SW 1271 (cell line): ENCODE data around the gene GNRHR.
"Not testable (repeated sequence)": the region's sequence is repeated elsewhere in the genome, so short reads cannot be mapped to it uniquely, and the experiment has no call there.

ENCODE experiments used
- DNase-seq, 2 experiments: peaks; one replicate each; lab custom pipeline; 2025; lab: John Stamatoyannopoulos, UW

GNRHR gene

GRCh38 chr4:67727124-67727850 is 26.9 kb downstream of the GNRHR start:
- no peak for DNase-seq

GRCh38 chr4:67725981-67726380 is 28.2 kb downstream of the GNRHR start:
- DNase-seq = no peak

GRCh38 chr4:67725132-67725531 is 29.1 kb downstream of the GNRHR start:
- DNase-seq = no peak

- DNase-seq = no peak
Observed at GRCh38 chr4:67723949-67724348, 30.2 kb downstream of the GNRHR start.

DNA sequence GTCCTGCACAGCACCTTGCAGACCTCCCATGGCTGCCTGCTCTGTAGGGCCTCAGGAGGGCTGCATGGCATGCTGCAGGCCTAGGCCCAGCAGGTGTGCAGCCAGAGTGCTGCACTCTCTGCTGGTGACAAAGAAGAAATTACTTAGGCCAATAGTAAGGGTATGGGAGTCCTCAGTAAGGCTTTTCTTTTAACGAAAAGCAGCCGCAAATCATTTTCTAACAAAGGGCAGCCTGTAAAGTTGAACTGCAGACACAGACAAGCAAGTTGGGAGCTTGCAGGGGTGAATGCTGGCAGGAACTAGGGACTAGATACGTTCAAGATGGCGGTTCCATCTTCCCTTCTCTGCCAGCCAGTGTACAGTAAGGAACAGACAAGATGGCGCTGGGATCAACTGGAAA is 30.8 kb downstream of the GNRHR start:
- DNase-seq = no peak

DNA sequence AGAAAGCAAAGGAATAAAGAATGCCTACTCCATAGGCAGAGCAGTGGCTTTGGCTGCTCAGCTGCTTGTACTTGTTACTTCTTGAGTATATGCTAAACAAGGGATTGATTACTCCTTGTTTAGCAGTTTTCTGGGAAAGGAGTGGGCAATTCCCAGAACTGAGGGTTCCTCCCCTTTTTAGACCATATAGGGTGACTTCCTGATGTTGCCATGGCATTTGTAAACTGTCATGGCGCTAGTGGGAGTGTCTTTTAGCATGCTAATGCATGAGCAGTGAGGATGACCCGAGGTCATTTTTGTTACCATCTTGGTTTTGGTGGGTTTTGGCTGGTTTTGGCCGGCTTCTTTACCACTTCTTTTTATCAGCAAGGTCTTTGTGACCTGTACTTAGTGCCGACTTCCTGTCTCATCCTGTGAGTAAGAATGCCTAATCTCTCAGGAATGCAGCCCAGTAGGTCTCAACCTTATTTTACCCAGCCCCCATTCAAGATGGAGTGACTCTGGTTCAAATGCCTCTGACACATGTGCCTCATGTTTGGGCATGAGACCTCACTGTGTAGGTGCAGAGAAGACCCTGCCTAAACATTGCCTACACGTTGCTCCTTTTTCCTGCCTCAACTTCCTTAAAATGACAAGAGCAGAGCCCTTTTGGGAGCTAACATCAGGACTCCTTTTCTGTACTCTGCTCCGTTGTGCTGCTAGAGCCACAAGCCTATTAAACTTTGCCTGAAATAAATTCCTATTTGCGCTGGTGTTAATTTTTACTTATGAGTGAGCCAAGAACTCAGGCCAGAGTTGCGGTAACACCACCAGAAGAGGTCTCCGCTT is 32.2 kb downstream of the GNRHR start:
- peak; percentile 40 to 44 for DNase-seq

- no peak for DNase-seq
Observed at GRCh38 chr4:67721315-67721769, 32.8 kb downstream of the GNRHR start.

GRCh38 chr4:67719953-67720617 is 34.1 kb downstream of the GNRHR start:
- DNase-seq = no peak

- no peak for DNase-seq
Observed at GRCh38 chr4:67718848-67719247, 35.3 kb downstream of the GNRHR start.

DNA sequence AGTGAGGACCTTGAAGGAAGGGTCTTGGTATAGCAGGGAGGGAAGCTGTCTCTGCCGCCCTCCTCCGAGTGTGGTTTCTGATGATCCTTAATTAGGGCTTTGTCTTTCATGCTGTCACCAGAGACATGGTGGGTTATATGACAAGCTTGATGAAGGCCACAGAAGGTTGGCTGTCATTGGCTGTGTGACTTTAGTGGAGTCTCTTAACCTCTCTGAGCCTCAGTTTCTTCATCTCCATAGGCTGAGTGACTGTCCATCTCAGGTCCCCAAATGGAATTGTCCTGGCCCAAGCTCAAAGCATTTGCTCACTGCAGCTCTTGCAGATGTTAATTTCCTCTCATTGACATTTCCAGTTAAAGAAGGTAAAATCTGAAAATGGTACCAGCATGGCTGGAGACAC is 36.6 kb downstream of the GNRHR start:
- DNase-seq = no peak

GRCh38 chr4:67714955-67715354 is 39.2 kb downstream of the GNRHR start:
- no peak for DNase-seq

DNA sequence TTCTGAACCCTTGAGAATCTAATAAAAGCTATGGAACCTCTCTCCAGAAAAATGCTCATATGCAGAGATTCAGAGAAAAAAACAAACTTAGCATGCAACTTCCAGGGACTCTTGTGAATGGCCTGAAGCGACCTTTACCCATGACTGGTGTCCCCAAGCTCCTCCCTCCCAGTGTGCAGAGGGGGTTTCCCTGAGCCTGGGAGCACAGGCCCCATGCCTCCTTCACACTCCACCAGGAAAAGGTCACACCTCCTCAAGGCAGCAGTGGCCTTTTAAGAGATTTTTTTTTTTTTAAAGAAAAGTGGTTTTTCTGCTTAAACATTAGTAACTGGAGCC is 40.0 kb downstream of the GNRHR start:
- DNase-seq = no peak

DNA sequence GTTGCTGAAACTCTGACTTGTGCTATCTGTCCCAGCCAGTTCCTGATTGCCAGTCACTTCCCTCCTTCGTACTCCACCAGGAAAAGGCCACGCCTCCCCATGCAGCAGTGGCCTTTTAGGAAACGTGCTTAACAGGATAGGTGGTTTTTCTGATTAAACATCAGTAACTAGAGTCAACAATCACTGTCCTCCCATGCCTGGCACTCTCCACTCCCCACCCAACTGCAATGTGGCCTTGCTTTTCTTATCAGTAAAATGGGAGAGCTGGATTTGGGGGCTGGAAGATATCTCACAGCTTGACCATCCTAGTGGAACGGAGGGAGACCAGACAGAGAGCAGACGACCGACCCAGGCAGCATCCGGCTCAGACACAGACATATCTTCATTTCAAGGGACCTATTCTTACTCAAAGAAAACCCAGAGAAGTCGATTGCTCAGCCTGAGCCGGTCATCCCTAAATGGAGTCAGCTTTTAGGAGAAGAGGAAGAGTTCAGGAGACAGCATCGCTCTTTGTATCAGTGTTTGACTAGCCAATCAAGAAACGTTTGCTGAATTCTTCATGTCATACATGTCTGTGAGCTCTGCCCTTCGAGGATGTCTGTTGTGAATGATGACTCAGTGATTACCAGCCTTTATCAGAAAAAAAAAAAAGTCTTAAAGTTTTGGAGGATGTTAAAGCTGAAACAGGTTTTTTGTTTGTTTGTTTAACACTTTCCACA is 40.5 kb downstream of the GNRHR start:
- no peak for DNase-seq

GRCh38 chr4:67712650-67713528 is 41.3 kb downstream of the GNRHR start:
- no peak for DNase-seq

- no peak for DNase-seq
Observed at GRCh38 chr4:67712000-67712625, 42.1 kb downstream of the GNRHR start.

DNA sequence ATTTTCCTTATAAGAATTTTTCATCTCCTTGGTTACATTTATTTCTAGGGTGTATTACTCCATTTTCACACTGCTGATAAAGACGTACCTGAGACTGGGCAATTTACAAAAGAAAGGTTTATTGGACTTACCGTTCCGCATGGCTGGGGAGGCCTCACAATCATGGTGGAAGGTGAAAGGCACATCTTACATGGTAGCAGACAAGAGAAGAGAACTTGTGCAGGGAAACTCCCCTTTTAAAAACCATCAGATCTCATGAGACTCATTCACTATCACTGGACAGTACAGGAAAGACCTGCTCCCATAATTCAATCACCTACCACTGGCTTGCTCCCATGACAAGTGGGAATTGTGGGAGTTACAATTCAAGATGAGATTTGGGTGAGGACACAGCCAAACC is 47.5 kb downstream of the GNRHR start:
- DNase-seq = not testable (repeated sequence)

- DNase-seq = no peak
Observed at GRCh38 chr4:67704843-67705242, 49.3 kb downstream of the GNRHR start.

- no peak for DNase-seq
Observed at GRCh38 chr4:67702166-67702565, 52.0 kb downstream of the GNRHR start.

GRCh38 chr4:67701517-67701850 is 52.7 kb downstream of the GNRHR start:
- DNase-seq = peak in 1 of 2 experiments; percentile 55

DNA sequence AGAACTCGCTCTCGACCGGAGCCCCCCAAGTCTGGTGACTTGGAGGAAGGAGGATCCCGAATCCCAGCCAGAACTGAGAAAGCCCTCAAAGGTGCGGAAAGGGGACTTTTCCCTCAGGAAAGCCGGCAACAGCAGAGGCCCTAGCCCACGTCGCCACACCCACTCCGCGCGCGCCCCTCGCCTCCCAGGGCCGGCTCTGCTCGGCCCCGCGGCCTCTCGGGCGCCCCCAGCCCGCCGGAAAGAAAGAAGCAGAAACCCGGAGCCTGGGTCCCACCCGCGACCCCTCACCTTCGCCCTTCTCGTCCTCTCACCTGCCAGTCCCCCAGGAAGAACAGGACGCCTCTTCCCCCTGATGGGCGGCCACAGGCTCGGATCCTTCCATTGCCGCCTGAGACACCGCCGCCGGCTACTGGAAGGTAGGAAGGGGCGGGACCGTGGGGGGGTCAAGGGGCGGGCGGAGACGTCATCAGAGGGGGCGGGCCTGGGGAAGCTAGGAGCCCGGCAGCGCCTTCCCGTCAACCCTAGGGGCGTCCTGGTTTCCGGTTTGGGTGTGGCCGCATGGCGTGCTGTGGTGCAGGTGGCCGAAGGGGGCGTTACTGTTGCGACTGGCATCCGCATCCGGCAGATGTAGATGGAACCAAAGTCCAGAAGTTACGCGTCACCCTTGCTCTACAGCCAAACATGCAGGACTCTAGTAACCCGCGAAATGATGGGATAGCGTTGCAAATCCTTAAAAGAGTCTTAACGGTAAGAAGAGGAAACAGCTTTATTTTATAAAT is 53.3 kb downstream of the GNRHR start, which contains the start of gene UBA6:
UBA6 (minus strand) TSS at position 418 of the 779 bp plus-strand sequence; CDS start at position 382, 36 bp downstream.
- DNase-seq = peak; percentile 70 to 89
